ENCODE measurements around the gene GPNMB. TPM values are rescaled to one million over a fixed set of nuclear protein-coding genes. Genes with fewer than 3 reads are reported as not detected.

The GPNMB gene
- total RNA-seq, 2 donors from 2014 or later, result 0.99 to 1.1 TPM

DNA sequence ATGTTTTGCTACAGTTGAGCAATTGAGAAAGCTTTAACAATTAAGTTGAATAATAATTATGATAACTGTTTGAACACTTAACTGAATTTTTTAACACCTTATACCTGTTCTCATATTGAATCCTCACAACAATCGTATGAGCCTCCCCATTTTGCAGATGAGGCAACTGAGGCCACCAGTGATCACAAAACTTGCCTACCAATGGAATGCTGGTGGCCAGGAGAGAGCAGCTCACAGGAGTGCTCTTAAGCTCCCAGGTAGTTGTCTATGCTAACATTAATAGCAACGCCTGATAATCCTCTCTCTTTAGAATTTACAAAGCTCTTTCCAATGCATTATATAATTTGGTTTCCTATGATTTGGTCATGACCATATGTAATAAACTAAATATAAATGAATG is 21.6 kb downstream of the GPNMB start:
- H3K27me3 ChIP-seq (ENCODE audit: control insufficient read depth, insufficient read depth, low read length, poor library complexity, severe bottlenecking), result no peaks in the 10 kb centered on the region
- no peak overlapping the region for H3K9ac ChIP-seq (ENCODE audit: extremely low read depth, low read length, poor library complexity, severe bottlenecking)
- TF ChIP-seq, protein P1, sequence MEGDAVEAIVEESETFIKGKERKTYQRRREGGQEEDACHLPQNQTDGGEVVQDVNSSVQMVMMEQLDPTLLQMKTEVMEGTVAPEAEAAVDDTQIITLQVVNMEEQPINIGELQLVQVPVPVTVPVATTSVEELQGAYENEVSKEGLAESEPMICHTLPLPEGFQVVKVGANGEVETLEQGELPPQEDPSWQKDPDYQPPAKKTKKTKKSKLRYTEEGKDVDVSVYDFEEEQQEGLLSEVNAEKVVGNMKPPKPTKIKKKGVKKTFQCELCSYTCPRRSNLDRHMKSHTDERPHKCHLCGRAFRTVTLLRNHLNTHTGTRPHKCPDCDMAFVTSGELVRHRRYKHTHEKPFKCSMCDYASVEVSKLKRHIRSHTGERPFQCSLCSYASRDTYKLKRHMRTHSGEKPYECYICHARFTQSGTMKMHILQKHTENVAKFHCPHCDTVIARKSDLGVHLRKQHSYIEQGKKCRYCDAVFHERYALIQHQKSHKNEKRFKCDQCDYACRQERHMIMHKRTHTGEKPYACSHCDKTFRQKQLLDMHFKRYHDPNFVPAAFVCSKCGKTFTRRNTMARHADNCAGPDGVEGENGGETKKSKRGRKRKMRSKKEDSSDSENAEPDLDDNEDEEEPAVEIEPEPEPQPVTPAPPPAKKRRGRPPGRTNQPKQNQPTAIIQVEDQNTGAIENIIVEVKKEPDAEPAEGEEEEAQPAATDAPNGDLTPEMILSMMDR (conservative IDR thresholded peaks at IDR 0.05), result no peak
- H3K4me1 ChIP-seq (ENCODE audit: control insufficient read depth, insufficient read depth, low read length), result no peaks in the 10 kb centered on the region
- H3K4me1 Mint-ChIP-seq, result no peaks in the 10 kb centered on the region
- H3K36me3 Mint-ChIP-seq (ENCODE audit: low read depth), result no peaks in the 10 kb centered on the region
- H3K9me3 ChIP-seq (ENCODE audit: control insufficient read depth, low read length), result no peaks in the 10 kb centered on the region
- no peak overlapping the region for H3K4me3 ChIP-seq (ENCODE audit: low read length)
- no peak overlapping the region for H3K4me3 Mint-ChIP-seq
- no peaks in the 10 kb centered on the region for H3K36me3 ChIP-seq (ENCODE audit: control insufficient read depth, insufficient read depth, low read length)
- H3K27ac ChIP-seq (ENCODE audit: low read depth, low read length), result no peak overlapping the region
- DNase-seq, result peak; percentile 1
- H3K27me3 Mint-ChIP-seq (ENCODE audit: insufficient read depth), result peaks cover 4% of the 10 kb centered on the region
- no peak overlapping the region for H3K27ac Mint-ChIP-seq
- WGBS, 2 experiments (ENCODE audit: insufficient coverage in 1 of 2, insufficient read length in 1 of 2), result 93 to 100% methylated on average over 1 to 2 of the region's 2 CpGs
- no peaks in the 10 kb centered on the region for H3K9me3 Mint-ChIP-seq

DNA sequence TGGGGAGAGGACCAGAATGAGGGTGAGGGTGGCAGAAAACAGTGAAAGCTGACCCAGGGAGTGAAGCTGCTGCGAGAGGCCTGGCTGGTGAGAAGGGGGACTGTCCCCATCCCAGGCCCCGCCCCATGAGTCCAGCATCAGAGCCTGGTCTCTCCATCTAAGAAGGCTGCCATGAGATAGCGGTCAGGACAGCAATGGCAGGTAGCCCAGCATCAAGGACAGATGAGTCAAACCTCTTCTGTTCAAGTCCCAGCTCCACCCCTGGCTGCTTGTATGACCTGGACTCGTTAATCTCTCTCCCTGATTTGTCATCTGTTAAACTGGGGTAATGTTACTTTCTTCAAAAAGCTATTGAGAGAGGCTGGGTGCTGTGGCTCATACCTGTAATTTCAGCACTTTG is 22.2 kb downstream of the GPNMB start:
- Histone ChIP-seq H3K36me3 (ENCODE audit: control insufficient read depth, insufficient read depth, low read length) (no peaks in the 10 kb centered on the region), H3K4me1 (ENCODE audit: control insufficient read depth, insufficient read depth, low read length) (no peaks in the 10 kb centered on the region), H3K9ac (ENCODE audit: extremely low read depth, low read length, poor library complexity, severe bottlenecking) (no peak overlapping the region), H3K4me3 (ENCODE audit: low read length) (no peak overlapping the region), H3K27me3 (ENCODE audit: control insufficient read depth, insufficient read depth, low read length, poor library complexity, severe bottlenecking) (no peaks in the 10 kb centered on the region), H3K27ac (ENCODE audit: low read depth, low read length) (no peak overlapping the region), H3K9me3 (ENCODE audit: control insufficient read depth, low read length) (no peaks in the 10 kb centered on the region)
- 87 to 96% methylated on average over 4 of the region's 4 CpGs for WGBS, 2 experiments (ENCODE audit: insufficient coverage in 1 of 2, insufficient read length in 1 of 2)
- TF ChIP-seq, protein P1 (conservative IDR thresholded peaks at IDR 0.05), result no peak
- Mint-ChIP-seq H3K4me3 (no peak overlapping the region), H3K4me1 (peaks cover 3% of the 10 kb centered on the region), H3K36me3 (ENCODE audit: low read depth) (no peaks in the 10 kb centered on the region), H3K27me3 (ENCODE audit: insufficient read depth) (peaks cover 4% of the 10 kb centered on the region), H3K9me3 (no peaks in the 10 kb centered on the region), H3K27ac (no peak overlapping the region)
- DNase-seq, result peak; percentile 45

DNA sequence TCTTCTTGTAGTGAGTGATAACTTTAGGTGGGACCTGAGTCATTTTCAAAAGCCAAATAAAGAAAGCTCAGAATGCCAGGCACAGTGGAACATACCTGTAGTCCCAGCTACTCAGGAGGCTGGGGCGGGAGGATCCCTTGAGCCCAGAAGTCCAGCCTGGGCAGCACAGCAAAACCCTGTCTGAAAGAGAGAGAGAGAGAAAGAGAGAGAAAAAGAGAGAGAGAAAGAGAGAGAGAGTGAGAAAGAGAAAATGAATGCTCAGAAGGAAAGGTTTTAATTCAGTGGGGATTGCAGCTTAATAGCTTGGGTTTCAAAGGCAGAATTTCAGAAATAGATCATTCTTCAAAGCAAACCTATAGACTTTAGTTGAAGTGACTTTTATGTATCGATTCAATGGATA is 25.7 kb downstream of the GPNMB start:
- DNase-seq, result peak; percentile 5
- H3K9me3 Mint-ChIP-seq, result no peaks in the 10 kb centered on the region

More for the DNA sequence above, 25.7 kb downstream of the GPNMB start:
- no peaks in the 10 kb centered on the region for H3K4me1 ChIP-seq (ENCODE audit: control insufficient read depth, insufficient read depth, low read length)
- H3K27me3 ChIP-seq (ENCODE audit: control insufficient read depth, insufficient read depth, low read length, poor library complexity, severe bottlenecking), result no peaks in the 10 kb centered on the region
- Mint-ChIP-seq H3K36me3 (ENCODE audit: low read depth) (no peaks in the 10 kb centered on the region), H3K27me3 (ENCODE audit: insufficient read depth) (peaks cover 4% of the 10 kb centered on the region), H3K4me1 (peaks cover 3% of the 10 kb centered on the region), H3K4me3 (no peak overlapping the region), H3K27ac (no peak overlapping the region)
- H3K27ac ChIP-seq (ENCODE audit: low read depth, low read length), result no peak overlapping the region
- H3K9ac ChIP-seq (ENCODE audit: extremely low read depth, low read length, poor library complexity, severe bottlenecking), result no peak overlapping the region
- no peaks in the 10 kb centered on the region for H3K9me3 ChIP-seq (ENCODE audit: control insufficient read depth, low read length)
- WGBS, 2 experiments (ENCODE audit: insufficient coverage in 1 of 2, insufficient read length in 1 of 2), result 90 to 100% methylated on average over 2 of the region's 2 CpGs
- H3K36me3 ChIP-seq (ENCODE audit: control insufficient read depth, insufficient read depth, low read length), result no peaks in the 10 kb centered on the region
- TF ChIP-seq, protein P1 (conservative IDR thresholded peaks at IDR 0.05), result no peak
- H3K4me3 ChIP-seq (ENCODE audit: low read length), result no peak overlapping the region
